HG03457 (cell line): Measurements from ENCODE around the gene ALPK3.
"Not testable (repeated sequence)": the region's sequence is repeated elsewhere in the genome, so short reads cannot be mapped to it uniquely, and the experiment has no call there.

Source experiments
- ATAC-seq: cut with Tn5 transposase; IDR thresholded peaks from one replicate; pipeline ENCODE4 v1.9.1; 2021; ENCODE audit warnings: moderate number of reproducible peaks; ENCODE audit not compliant: unreplicated experiment

ALPK3 gene

DNA sequence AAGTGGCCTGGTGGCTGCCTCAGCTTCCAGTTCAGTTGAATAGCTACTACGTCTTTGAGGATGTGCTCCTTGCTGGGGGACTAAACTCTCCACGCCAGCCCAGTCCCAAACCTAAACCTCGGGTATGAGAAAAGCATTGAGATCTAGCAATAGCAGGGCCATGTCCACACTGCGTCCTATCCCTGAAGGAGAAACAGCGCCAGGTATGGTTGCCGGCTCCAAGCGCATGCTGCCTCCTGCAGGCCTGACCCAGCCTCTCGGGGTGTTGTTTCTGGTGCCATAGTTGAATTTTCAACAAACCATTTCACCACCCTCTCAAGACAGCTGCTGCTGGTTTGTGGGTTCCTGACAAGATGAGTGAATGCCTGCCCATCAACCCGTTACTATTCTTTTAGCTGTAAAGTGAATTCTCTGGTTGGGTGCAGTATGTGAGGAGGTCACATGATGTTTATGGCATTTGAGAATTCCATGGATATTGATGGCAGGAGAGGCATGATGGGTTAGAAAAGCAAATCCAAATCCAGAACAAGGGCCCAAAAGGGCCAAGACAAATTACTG is 54.4 kb downstream of the ALPK3 start:
- no peak for ATAC-seq

GRCh38 chr15:84872009-84872910 is 55.1 kb downstream of the ALPK3 start:
- ATAC-seq = no peak

GRCh38 chr15:84873997-84874396 is 56.8 kb downstream of the ALPK3 start:
- ATAC-seq = no peak

DNA sequence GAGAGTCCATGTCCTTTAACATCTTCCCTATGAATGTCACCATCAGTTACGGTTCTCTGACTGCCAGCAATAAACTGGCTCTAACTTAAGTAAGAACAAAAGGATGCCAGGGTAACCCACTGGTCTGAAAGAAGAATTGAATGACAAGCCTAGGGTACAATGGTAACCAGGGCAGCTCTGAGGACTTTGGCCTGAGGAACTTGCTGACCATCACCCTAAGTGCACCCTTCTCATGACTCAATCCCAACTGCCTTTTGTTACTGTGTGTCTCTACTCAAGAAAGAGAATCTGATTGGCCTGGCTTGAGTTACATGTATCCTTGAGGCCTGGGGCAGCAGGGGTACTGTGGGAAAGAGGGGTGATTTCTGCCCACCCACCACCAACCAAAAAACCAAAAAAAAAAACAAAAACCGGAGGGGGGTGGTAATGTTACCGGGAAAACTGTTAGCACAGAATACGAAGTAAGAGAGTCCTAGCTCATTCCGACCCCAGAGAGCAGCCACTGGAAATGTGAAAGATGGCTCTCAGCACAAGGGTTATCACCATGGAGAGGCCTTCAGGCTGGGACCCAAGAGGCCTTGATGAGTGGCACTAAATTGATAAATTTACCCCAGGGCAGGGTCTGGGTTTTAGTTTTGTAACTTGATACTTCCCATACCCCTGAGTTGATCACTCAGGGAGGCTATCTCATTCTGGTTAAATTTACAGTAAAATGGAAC is 58.0 kb downstream of the ALPK3 start:
- ATAC-seq = no peak

- no peak for ATAC-seq
Observed at GRCh38 chr15:84876269-84876668, 59.1 kb downstream of the ALPK3 start.

- not testable (repeated sequence) for ATAC-seq
Observed at GRCh38 chr15:84877701-84878100, 60.5 kb downstream of the ALPK3 start.

GRCh38 chr15:84878504-84878903 is 61.3 kb downstream of the ALPK3 start:
- ATAC-seq = no peak

GRCh38 chr15:84879088-84879780 is 62.1 kb downstream of the ALPK3 start:
- ATAC-seq = no peak

- no peak for ATAC-seq
Observed at GRCh38 chr15:84880007-84880406, 62.9 kb downstream of the ALPK3 start.

DNA sequence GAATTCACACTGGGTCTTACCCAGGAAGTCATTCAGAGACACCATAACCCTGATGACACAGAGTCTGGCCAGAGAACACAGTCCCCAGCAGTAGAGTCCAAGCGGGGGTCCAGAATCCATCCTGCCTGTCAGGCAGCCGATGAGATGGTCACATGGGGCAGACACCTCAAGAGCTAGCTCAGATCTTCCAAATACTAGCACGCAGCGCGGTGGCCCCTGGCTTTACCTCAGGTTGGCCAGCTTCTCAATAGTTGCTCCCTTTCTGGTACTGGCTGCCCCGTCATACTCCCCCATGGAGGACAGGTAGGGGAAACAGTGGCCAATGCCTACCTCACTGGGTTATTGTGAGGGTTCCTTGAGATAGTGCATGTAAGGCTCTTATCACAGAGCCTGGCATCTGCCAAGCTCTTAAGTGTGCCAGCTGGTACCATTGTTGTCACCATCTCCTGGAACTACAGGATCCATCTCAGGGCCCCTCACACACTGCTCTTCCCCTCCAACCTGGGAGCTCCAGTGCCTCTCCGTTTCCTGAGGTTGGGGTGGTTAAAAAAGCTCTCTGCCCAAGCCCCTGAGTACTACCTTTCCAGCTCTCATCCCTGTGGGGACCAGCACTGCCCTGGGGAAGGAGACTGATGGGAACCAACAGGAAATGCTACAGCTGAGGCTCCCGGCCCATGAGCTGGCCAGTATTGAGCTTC is 63.8 kb downstream of the ALPK3 start:
- ATAC-seq = no peak

DNA sequence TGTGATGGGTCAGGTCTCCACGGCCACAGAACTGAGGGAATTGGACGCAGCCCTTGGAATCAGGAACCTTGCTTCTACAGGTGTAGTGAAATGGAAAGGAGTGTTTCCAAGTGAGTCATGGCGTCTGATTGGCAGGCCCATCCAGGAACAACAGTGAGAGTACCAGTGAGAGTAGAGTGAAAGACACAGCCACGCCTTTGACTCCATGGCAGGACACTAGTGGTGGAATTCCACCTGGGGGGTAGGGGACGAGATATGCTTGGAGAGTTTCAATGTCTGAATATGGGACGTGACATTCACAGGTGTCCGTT is 64.3 kb downstream of the ALPK3 start:
- no peak for ATAC-seq

DNA sequence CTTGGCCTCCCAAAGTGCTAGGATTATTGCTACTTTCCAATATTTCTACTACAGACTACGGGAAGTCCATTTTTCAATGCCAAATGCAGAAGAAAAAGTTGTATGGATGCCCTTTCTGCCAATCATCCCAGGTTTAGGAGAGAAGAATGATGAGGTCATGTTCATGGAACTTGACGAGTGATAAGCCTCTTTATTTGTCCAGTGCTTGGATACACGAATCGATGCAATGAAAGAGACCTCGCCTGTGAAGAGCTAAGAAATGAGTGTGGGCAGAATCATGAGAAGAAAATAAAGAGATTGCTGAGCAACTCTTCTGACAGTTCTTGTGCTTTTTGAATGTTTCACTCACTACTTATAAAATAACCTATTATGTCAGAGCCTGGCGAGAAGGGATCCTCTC is 66.3 kb downstream of the ALPK3 start:
- no peak for ATAC-seq

GRCh38 chr15:84883916-84884781 is 67.0 kb downstream of the ALPK3 start, which contains the start of gene SLC28A1:
Gene SLC28A1 (plus strand): TSS chr15:84884662. CDS start chr15:84887761, 3,099 bp downstream.
- ATAC-seq = no peak

DNA sequence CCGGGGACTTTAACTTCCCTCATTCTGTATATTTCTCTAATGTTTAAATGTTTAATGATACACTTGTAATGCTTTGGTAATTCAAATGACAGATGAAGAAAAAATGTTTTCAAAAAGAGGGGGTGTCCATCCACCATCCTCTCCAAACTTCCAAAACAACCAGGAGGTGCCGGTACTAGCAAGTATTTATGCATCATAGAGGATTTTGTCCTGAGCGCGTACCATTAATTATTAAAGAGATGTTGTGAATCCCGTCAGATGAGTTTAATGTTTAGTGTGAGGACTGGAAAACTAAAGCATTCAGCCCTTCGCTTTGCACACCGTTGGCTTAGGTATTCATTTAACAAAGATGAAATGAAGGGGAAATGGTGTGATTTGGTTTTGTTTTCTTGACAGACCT is 68.6 kb downstream of the ALPK3 start:
- ATAC-seq = no peak

DNA sequence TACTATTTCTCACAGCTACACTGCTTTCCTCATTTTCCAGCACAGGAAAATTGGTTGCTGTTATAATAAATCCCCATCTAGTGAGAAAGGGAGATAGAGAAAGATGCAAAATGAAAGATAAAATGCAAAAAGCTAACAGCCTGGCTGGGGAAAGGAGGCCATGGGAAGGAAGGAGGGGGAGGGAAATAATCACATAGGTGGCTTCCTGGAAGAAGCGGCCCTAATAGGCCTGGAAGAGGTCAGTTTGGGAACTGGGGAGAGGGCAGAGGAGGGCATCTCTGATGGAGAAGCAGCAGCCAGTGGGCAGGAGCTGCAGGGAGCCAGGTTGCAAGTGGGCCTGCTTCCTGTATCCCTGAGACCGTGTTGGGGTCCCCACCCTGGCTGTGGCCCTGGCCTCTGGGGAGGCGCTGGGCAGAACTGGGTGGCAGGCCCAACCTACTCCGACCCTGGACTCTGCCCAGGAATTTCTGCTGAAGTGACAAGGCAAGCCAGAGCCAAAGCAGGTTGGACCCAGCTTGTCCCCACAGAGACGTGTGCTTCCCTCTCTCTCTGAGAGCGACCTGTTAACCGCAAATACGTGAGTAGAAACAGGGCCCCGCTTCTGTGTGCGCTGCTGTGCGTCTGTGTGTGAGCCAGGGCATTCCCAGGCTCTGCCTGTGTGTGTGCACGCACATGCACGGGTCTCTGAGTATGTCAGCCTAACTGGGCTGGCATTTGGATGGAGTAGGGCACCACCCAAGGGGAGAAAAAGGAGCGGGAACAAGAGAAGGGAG is 69.2 kb downstream of the ALPK3 start:
- no peak for ATAC-seq

- ATAC-seq = no peak
Observed at GRCh38 chr15:84886984-84887299, 69.8 kb downstream of the ALPK3 start.

DNA sequence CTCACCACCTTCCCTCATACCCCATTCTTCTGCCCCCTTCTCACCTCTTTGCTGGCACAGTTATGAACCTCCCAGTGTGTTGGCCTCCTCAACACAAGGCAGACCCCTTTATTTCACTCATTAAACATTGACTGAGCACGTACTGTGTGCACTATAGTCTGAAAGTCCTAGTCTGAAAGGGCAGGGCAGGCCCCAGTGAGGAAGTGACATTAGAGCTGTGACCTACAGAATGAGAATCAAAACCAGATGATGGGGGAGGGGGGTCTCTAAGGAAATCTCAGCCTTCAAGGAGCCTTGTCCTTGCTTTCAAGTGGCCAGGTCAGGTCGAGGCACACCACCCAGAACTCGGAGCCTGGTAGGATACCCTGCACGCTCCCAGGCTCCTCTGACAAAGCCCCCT is 70.8 kb downstream of the ALPK3 start:
- no peak for ATAC-seq

GRCh38 chr15:84888639-84889038 is 71.5 kb downstream of the ALPK3 start:
- ATAC-seq = no peak

DNA sequence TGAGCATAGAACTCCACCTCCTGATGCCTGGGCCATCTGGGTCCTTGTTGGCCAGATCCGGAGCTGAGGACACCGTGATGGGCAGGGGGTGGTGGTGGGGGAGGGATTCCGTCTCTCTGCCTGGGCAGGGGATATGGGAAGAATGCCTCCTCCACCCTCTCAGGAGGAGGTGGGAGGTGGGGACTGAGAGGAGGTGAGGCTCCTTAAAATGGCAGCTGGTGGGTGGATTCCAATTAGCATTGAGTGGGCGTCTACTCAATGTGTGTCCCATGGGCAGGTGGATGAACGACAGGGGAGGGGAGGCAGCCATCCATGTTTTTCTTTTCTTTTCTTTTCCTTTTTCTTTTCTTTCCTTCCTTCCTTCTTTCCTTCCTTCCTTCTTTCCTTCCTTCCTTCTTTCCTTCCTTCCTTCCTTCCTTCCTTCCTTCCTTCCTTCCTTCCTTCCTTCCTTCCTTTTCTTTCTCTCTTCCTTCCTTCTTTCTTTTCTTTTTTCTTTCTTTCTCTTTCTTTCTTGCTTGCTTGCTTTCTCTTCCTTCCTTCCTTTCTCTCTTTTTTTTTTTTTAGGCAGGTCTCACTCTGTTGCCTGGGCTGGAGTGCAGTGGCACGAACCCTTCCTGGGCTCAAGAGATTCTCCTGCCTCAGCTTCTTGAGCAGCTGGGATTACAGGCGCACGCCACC is 72.3 kb downstream of the ALPK3 start:
- ATAC-seq = no peak
